PFSK-1 (cell line): ENCODE measurements around the gene DNAJB1.

Experiments used
- POLR2AphosphoS5 ChIP-seq: IDR thresholded peaks from 2 replicates; pipeline ENCODE4 v1.6.1; 2012; ENCODE audit warnings: low read depth, mild to moderate bottlenecking, control low read depth, low read length, moderate library complexity
- SIN3A ChIP-seq: IDR thresholded peaks from 2 replicates; pipeline ENCODE4 v1.6.1; 2012; ENCODE audit warnings: mild to moderate bottlenecking, low read length, moderate library complexity, borderline replicate concordance; ENCODE audit not compliant: insufficient read depth
- TAF1 ChIP-seq: IDR thresholded peaks from 2 replicates; pipeline ENCODE4 v1.6.1; 2012; ENCODE audit warnings: low read length, control low read depth, borderline replicate concordance; ENCODE audit not compliant: insufficient read depth

- no peak for TF ChIP-seq SIN3A
- no peak for TF ChIP-seq POLR2AphosphoS5
- TF ChIP-seq TAF1: no peak
These were observed 37.9 kb upstream of the DNAJB1 start for GRCh38 chr19:14555918-14556661.
